Stimulated activated naive CD8-positive, alpha-beta T cell treated with anti-CD3 and anti-CD28 coated beads, Interleukin-15, amount 100 ng/mL, for 72 hours (primary cell): ENCODE data around the gene A4GALT.
A peak's percentile ranks its signal among the peaks of the same experiment; 100 is the strongest.
"Not testable (repeated sequence)": the region's sequence is repeated elsewhere in the genome, so short reads cannot be mapped to it uniquely, and the experiment has no call there.

ENCODE experiments used
- ATAC-seq: fragments of 150-1000 bp; cut with Tn5 transposase; 2 replicates; pipeline ENCODE4 v1.10.0; 2021; ENCODE audit warnings: mild to moderate bottlenecking, moderate library complexity
- DNase-seq, 2 donors: peaks; one replicate each; pipeline ENCODE4 v3.0.0; 2021 to 2022
- H3K27ac Mint-ChIP-seq, 2 donors: one replicate each; pipeline ENCODE4 v1.8.0; 2022; ENCODE audit warnings: mild to moderate bottlenecking in 2 of 2, mixed read lengths in 2 of 2, moderate library complexity in 2 of 2
- H3K27me3 Mint-ChIP-seq: one replicate; pipeline ENCODE4 v1.8.0; 2022; ENCODE audit warnings: mixed read lengths
- H3K4me1 Mint-ChIP-seq: one replicate; pipeline ENCODE4 v1.8.0; 2022; ENCODE audit warnings: mild to moderate bottlenecking, mixed read lengths
- H3K4me3 Mint-ChIP-seq, 2 donors: one replicate each; pipeline ENCODE4 v1.8.0; 2022; ENCODE audit warnings: mild to moderate bottlenecking in 2 of 2, mixed read lengths in 2 of 2, moderate library complexity in 1 of 2
- H3K9me3 Mint-ChIP-seq, 2 donors: one replicate each; pipeline ENCODE4 v1.8.0; 2022; ENCODE audit warnings: mixed read lengths in 2 of 2

A4GALT gene, protein sequence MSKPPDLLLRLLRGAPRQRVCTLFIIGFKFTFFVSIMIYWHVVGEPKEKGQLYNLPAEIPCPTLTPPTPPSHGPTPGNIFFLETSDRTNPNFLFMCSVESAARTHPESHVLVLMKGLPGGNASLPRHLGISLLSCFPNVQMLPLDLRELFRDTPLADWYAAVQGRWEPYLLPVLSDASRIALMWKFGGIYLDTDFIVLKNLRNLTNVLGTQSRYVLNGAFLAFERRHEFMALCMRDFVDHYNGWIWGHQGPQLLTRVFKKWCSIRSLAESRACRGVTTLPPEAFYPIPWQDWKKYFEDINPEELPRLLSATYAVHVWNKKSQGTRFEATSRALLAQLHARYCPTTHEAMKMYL

GRCh38 chr22:42720263-42721044, at the start of gene A4GALT:
Gene A4GALT (minus strand): TSS chr22:42720870. CDS start chr22:42693951, 26,919 bp downstream.
- H3K4me3 Mint-ChIP-seq: peak within 1 kb of the TSS; percentile 62 to 74
- H3K4me1 Mint-ChIP-seq: peaks cover 40% of the 10 kb centered on the region
- ATAC-seq (peak; percentile 67), DNase-seq (peak; percentile 7 to 15)
- no peak within 1 kb of the TSS for H3K27ac Mint-ChIP-seq
- H3K27me3 Mint-ChIP-seq: peaks cover 81% of the 10 kb centered on the region
- H3K9me3 Mint-ChIP-seq: no peaks in the 10 kb centered on the region

DNA sequence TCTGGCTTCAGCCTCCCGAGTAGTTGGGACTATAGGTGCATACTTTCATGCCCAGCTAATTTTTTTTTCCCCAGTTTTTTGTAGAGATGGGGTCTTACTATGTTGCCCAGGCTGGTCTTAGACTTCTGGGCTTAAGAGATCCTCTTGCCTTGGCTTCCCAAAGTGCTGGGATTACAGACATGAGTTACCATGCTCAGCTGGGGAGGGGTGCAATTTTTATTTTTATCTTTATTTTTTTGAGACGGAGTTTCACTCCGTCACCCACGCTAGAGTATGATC, 49.7 kb upstream of the A4GALT start:
- Mint-ChIP-seq H3K9me3 (no peaks in the 10 kb centered on the region), H3K4me3 (no peak overlapping the region), H3K4me1 (peaks cover 7% of the 10 kb centered on the region), H3K27me3 (peaks cover 9% of the 10 kb centered on the region), H3K27ac (no peak overlapping the region)
- ATAC-seq: no peak
- no peak for DNase-seq

- H3K9me3 Mint-ChIP-seq: no peaks in the 10 kb centered on the region
- H3K4me3 Mint-ChIP-seq: no peak overlapping the region
- H3K27ac Mint-ChIP-seq: peak overlapping the region in 1 of 2 donors; percentile 63
- ATAC-seq (no peak), DNase-seq (no peak)
- H3K4me1 Mint-ChIP-seq: peaks cover 7% of the 10 kb centered on the region
- peaks cover 9% of the 10 kb centered on the region for H3K27me3 Mint-ChIP-seq
Observed at GRCh38 chr22:42769574-42770447, 49.1 kb upstream of the A4GALT start.

DNA sequence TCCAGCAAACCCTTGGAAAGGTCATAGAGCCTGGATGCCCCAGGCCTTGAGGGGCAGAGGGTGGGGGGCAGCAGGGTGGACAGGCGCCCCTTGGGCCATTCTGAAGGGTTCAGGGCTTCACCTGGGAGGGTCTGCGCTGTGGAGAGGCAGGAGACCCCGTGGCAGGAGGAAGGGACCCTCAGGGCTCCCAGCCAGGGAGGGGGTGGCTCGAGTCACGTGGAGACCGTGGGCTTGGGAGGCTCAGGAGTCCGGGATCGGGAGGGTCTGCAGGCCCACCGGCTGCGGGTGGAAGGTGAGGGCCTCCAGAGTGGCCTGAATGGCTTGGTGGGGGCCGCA, 48.5 kb upstream of the A4GALT start:
- Mint-ChIP-seq H3K4me3 (no peak overlapping the region), H3K27ac (no peak overlapping the region)

DNA sequence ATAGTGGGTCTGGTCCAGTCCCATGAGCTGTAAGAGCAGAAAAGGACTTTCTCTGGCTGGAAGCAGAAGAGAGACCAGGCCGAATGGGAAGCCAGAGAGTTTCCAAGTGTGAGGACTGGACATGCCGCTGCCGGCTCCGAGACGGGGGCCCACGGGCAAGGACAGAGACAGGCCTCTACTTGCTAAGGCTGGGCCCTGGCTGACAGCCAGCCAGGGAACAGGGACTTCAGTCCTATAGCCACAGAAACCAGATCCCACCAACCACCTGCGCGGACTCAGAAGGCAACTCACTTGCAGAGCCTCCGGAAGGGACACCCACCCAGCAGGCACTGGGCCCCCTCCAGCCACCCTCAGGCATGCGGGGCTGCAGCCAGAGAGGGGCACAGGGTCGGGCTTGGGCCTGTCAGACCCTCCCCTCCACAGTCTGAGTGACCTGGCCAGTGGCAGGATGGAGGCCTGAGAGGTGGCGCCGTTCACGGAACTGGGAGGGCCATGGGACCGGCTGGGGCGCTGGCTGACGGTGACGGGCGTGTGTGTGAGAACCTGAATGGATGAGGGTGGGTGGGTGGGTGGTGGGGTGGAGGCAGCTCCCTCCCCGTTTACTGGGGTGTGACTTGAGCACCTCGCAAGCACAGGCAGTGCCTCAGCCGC, 47.8 kb upstream of the A4GALT start:
- H3K27ac Mint-ChIP-seq: no peak overlapping the region
- peaks cover 7% of the 10 kb centered on the region for H3K4me1 Mint-ChIP-seq
- H3K9me3 Mint-ChIP-seq: no peaks in the 10 kb centered on the region
- DNase-seq: no peak
- ATAC-seq: no peak
- no peak overlapping the region for H3K4me3 Mint-ChIP-seq
- peaks cover 9% of the 10 kb centered on the region for H3K27me3 Mint-ChIP-seq

More for the DNA sequence above, 48.5 kb upstream of the A4GALT start:
- DNase-seq (no peak), ATAC-seq (no peak)
- peaks cover 7% of the 10 kb centered on the region for H3K4me1 Mint-ChIP-seq
- H3K27me3 Mint-ChIP-seq: peaks cover 9% of the 10 kb centered on the region
- H3K9me3 Mint-ChIP-seq: no peaks in the 10 kb centered on the region

- H3K4me3 Mint-ChIP-seq: no peak overlapping the region
- DNase-seq (no peak), ATAC-seq (no peak)
- H3K4me1 Mint-ChIP-seq: peaks cover 7% of the 10 kb centered on the region
- H3K9me3 Mint-ChIP-seq: no peaks in the 10 kb centered on the region
- peaks cover 9% of the 10 kb centered on the region for H3K27me3 Mint-ChIP-seq
- no peak overlapping the region for H3K27ac Mint-ChIP-seq
Observed at GRCh38 chr22:42766860-42767259, 46.2 kb upstream of the A4GALT start.

GRCh38 chr22:42764895-42765363, 44.3 kb upstream of the A4GALT start:
- DNase-seq (no peak), ATAC-seq (no peak)
- H3K27me3 Mint-ChIP-seq: peaks cover 9% of the 10 kb centered on the region
- no peaks in the 10 kb centered on the region for H3K9me3 Mint-ChIP-seq
- H3K4me1 Mint-ChIP-seq: peaks cover 7% of the 10 kb centered on the region
- H3K4me3 Mint-ChIP-seq: no peak overlapping the region
- peak overlapping the region in 1 of 2 donors; percentile 27 for H3K27ac Mint-ChIP-seq

DNA sequence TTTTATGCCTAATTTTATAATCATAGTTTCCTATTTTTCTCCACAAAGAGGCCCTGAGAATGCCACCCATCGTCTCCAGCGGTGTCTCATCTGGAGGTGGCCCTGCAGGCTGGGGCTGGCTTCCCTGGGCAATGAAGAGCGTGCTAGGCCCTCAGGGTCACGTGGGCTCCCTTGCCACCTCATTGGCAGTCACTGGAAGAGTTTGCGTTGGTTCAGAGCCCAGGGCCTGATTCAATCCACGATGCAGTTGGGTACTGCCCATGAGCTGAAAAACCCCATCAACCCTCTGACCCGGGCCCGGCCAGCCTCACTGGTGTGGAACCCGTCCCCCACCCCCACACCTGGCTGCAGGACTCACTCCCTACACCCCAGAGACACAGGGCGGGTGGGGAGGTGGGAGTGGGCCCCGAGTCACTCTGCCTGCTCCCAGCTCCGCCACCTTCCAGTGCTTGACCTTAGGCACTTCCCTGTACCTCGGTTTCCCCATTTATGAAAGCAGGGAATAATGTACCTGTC, 43.4 kb upstream of the A4GALT start:
- no peak overlapping the region for H3K4me3 Mint-ChIP-seq
- DNase-seq (no peak), ATAC-seq (no peak)
- no peaks in the 10 kb centered on the region for H3K4me1 Mint-ChIP-seq
- H3K27ac Mint-ChIP-seq: peak overlapping the region in 1 of 2 donors; percentile 54
- peaks cover 9% of the 10 kb centered on the region for H3K27me3 Mint-ChIP-seq
- no peaks in the 10 kb centered on the region for H3K9me3 Mint-ChIP-seq

DNA sequence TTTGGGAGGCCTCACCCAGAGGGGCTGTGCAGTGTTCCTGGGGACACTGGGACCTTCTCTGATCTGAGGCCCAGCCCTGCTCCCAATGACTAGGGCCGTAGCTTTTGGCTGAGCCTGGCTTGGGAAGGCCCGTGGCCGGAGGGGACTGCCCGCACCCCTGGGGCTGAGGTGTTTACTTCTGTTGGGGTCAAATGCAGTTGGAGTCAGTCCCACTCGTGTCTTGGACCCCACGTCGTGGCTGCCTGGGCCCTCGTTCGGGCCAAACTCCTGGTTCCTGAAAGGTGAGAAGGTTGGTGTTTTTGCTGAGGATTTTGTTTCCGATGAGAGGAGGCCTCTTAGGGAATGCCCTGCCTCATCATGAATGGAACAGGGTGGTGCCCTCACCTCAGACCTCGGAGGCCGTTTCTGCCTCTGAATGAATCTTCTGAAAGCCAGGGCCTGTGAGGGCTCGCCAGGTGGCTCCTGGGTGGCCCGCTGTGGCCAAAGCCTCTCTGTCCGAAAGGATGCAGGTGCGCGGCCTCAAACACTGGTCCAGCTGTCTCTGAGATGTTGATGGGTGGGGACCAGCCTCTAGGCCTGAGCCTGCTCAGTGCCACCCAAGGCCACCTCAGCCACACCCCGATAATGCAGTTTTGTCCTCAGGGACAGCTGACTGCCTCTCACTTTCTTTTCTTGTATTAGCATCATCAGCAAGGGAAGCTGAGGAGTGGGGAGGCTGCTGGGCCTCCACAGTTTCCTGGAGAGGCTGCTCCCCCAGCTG, 40.3 kb upstream of the A4GALT start:
- no peaks in the 10 kb centered on the region for H3K9me3 Mint-ChIP-seq
- no peak overlapping the region for H3K4me3 Mint-ChIP-seq
- H3K27me3 Mint-ChIP-seq: peaks cover 10% of the 10 kb centered on the region
- H3K27ac Mint-ChIP-seq: no peak overlapping the region
- no peaks in the 10 kb centered on the region for H3K4me1 Mint-ChIP-seq
- no peak for ATAC-seq
- DNase-seq: no peak

- no peak for DNase-seq
- no peak overlapping the region for H3K27ac Mint-ChIP-seq
- no peak overlapping the region for H3K4me3 Mint-ChIP-seq
- H3K27me3 Mint-ChIP-seq: peaks cover 10% of the 10 kb centered on the region
- no peaks in the 10 kb centered on the region for H3K9me3 Mint-ChIP-seq
- ATAC-seq: no peak
- H3K4me1 Mint-ChIP-seq: no peaks in the 10 kb centered on the region
Observed at GRCh38 chr22:42758931-42759629, 38.4 kb upstream of the A4GALT start.

- not testable (repeated sequence) for H3K27me3 Mint-ChIP-seq, H3K9me3 Mint-ChIP-seq, H3K4me3 Mint-ChIP-seq, ATAC-seq, H3K4me1 Mint-ChIP-seq, H3K27ac Mint-ChIP-seq, DNase-seq
Observed at GRCh38 chr22:42755553-42755952, 34.9 kb upstream of the A4GALT start.

GRCh38 chr22:42755121-42755520, 34.5 kb upstream of the A4GALT start:
- not testable (repeated sequence) for H3K4me1 Mint-ChIP-seq, DNase-seq, ATAC-seq, H3K27me3 Mint-ChIP-seq, H3K27ac Mint-ChIP-seq, H3K4me3 Mint-ChIP-seq, H3K9me3 Mint-ChIP-seq

DNA sequence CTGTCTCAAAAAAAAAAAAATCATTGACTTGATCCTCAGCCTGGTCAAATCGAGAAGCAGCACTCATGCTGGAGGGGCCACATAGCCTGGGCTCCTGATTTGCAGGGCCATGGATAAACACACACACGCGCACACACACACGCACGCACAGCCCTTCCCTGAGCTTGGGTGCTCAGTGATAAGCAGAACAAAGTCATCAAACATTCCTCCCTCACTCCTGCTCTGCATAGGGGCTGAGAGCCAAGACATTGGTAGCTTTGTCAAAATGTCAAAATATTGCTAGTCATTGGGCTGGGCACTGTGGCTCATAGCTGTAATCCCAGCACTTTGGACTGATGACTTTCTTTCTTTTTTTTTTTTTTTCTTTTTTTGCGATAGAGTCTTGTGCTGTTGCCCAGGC, 34.0 kb upstream of the A4GALT start:
- no peaks in the 10 kb centered on the region for H3K9me3 Mint-ChIP-seq
- H3K4me3 Mint-ChIP-seq: no peak overlapping the region
- ATAC-seq (no peak), DNase-seq (no peak)
- H3K27ac Mint-ChIP-seq: no peak overlapping the region
- H3K27me3 Mint-ChIP-seq: peaks cover 10% of the 10 kb centered on the region
- no peaks in the 10 kb centered on the region for H3K4me1 Mint-ChIP-seq

DNA sequence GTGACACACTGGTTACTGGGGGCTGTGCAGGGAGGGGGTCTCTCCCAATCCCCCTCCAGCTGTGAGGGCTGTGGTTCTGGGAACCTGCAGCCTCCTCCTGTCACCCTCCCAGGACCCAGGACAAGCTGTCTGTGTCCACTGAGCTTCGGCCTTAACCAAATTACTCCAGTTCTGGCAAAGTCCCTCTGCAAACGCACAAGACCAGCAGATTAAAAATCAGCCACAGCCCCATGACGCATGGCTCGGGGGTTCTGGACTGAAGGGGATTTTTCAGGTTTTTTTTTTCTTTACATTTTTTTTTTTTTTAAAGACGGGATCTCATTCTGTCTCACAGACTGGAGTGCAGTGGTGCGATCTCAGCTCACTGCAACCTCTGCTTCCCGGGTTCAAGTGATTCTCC, 32.2 kb upstream of the A4GALT start:
- H3K4me3 Mint-ChIP-seq: no peak overlapping the region
- no peak overlapping the region for H3K27ac Mint-ChIP-seq
- no peaks in the 10 kb centered on the region for H3K9me3 Mint-ChIP-seq
- no peaks in the 10 kb centered on the region for H3K4me1 Mint-ChIP-seq
- ATAC-seq: no peak
- H3K27me3 Mint-ChIP-seq: peaks cover 5% of the 10 kb centered on the region
- DNase-seq: no peak
